ENCODE data around the gene CCNH.
A peak's percentile ranks its signal among the peaks of the same experiment; 100 is the strongest.

The CCNH gene

GRCh38 chr5:87403409-87403808, 9.3 kb downstream of the CCNH start:
- DNase-seq (ENCODE audit: low spot score), result no peak

- no peak for DNase-seq (ENCODE audit: low spot score)
Measured at GRCh38 chr5:87401626-87402025, 11.1 kb downstream of the CCNH start.

DNA sequence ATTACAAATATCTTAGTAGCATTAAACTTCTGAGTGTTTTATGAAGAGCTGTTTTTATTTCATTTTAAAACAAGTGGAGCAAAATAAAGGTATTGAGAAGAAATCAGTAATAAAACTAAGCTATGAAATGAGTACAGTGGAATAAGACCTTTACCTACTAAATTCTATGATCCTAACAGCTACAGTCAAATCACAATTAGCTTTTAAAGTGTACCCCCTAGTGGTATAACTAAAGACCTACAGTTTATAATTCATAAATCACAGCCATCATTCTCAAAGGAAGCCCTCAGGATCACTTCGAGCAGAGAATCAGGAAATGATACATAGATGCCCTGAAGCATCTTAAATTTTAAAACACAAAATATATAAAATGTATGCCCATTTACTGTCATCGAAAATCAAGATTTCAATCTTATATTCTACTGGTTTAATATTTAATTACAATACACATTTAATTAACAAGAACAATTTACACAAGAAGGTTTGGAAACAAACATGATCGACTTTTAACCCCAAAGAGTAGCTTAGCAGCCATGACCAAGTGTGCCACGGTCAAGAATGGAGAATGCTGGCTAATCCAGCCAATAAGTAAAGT, 12.3 kb downstream of the CCNH start:
- peak; percentile 60 for DNase-seq (ENCODE audit: low spot score)

- no peak for DNase-seq (ENCODE audit: low spot score)
Measured at GRCh38 chr5:87399720-87400119, 13.0 kb downstream of the CCNH start.

- no peak for DNase-seq (ENCODE audit: low spot score)
Measured at GRCh38 chr5:87398981-87399614, 13.6 kb downstream of the CCNH start.

DNA sequence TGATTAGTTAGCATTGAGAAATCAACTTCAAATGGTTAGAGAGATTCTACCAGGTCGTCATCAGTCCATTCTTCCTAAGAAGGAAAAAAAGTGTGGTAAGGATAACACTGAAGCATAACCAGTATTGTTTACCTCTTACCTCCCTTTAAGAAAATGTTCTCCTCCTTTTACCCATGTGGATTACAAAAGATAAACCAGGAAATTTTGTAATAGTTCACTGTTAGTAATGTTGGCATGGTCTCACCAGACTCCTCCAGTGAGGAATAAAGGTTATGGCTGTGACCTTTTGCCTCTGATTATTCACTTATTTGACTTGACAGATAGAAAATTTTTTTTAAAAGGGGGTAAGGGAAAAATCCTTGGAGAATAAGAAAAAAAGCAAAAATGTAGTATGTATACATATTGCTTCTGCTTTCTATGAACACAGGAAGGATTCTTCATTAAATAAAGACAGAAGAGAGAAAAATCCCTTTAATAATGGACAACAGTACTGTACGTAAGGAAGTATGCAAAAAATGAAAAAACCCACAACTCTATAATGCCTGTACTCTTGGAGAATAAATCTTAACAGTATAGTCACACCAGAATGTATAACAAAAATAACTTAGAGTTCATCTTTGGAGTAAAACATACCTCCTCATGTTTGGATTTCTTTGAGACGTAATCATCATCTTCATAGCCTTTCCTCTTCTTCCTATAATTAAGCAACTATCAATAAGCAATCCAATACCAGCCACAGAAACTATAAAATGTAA, 18.1 kb downstream of the CCNH start:
- DNase-seq (ENCODE audit: low spot score), result no peak

DNA sequence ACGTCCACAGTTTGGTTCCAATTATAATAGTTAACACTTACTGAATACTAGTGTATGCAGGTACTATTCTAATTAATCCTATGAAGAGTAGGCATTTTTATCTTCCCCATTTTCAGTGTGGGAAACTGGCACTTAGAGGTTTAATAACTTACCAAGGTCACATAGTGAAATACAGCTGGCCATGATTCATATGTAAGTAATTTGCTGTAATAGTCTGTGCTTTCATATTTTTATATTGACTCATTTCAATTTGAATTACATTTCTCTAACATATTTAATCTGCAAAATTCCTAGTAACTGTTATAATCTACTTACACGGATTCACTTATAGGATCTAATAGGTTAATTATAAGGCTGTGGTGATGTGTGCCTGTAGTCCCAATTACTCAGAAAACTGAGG, 19.4 kb downstream of the CCNH start:
- peak; percentile 9 for DNase-seq (ENCODE audit: low spot score)

DNA sequence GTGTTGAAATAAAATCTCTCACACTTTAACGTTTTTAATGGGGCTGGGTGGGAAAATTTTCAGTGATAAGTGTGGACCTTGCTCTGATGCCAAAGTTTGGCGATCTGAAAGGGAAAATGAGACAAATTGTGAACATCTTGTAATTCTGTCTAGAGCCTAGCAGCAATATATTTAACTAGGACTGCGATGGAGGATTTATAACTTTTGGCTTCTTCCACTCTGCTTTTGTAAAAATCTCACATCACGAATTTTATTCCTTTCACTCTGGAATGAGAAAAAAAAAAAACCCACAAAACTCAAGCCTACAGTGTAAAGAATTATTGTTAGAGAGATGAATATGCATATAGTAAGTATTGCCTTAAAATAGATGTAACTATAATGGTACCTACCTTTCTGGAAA, 19.9 kb downstream of the CCNH start:
- DNase-seq (ENCODE audit: low spot score), result no peak

GRCh38 chr5:87392170-87392569, 20.6 kb downstream of the CCNH start:
- no peak for DNase-seq (ENCODE audit: low spot score)

GRCh38 chr5:87390576-87391199, 22.0 kb downstream of the CCNH start:
- DNase-seq (ENCODE audit: low spot score), result no peak

- no peak for DNase-seq (ENCODE audit: low spot score)
Measured at GRCh38 chr5:87390075-87390474, 22.7 kb downstream of the CCNH start.

DNA sequence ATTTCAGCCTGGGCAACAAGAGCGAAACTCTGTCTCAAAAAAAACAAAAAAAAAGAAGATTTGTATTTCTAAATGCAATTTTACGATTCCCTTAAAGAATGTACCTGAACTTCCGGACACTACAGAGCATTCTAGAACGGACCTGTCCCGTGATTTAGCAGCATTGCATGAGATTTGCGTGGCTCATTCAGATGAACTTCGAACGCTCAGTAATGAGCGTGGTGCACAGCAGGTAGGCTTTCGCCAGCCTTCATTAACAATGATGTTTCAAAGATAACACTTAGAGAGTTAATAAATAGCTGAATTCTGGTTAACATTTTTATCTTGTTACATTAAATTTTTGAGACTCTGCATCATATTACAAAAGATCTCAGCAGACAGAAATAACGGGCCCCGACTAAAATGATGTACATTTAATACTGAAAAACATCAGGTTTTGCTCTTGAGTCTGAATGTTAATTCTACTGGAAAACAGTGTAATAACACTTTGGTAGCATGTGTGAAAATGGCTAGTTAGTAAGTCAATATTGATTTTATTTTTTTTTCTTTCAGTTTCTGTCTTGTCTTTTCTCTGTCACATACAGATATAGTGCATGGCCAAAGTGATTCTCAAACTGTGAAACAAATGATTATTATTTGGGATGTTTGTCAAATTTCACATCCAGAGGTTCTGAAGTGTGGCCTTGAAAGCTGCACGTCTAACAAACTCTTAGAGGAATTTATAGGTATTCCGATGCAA, 23.3 kb downstream of the CCNH start:
- DNase-seq (ENCODE audit: low spot score), result no peak

GRCh38 chr5:87388129-87388528, 24.6 kb downstream of the CCNH start:
- DNase-seq (ENCODE audit: low spot score), result no peak

DNA sequence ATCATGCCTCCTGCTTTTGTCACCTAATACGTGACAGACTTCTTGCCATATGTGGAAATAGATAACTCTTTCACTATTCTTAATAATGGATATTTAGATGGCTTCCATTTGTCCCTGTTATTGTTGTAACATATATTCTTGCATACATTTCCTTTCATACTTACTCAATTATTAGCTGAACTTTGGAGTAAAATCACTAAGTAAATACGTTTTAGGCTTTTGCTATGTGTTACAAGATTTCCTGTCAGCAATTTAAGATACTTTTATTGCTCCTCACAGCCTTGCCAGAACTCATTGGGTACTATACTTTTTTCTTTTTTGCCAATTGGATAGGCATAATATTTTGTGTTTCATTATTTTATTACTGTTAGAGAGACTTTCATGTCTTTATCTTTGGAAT, 26.9 kb downstream of the CCNH start:
- no peak for DNase-seq (ENCODE audit: low spot score)

DNA sequence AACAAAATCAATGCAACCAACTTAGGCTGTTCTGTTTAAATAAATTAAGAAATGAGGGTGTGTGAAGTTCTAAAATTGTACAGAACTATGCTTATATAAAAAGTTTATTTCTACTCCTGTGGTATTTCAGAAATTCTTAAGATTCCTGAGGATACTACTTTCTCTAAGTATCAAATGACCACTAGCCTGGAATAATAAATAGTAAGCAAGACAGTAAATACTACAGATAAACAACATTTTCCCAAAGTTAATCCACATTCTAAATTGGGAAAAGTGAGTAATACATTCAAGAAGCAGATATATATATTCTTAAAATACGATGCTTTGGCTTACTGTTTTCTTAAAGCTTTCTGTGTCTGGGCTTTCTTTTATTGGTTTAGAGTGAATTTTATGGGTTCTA, 29.5 kb downstream of the CCNH start:
- DNase-seq (ENCODE audit: low spot score), result no peak

GRCh38 chr5:87382224-87382623, 30.5 kb downstream of the CCNH start:
- no peak for DNase-seq (ENCODE audit: low spot score)

- DNase-seq (ENCODE audit: low spot score), result no peak
Measured at GRCh38 chr5:87372705-87373104, 40.0 kb downstream of the CCNH start.

- DNase-seq (ENCODE audit: low spot score), result no peak
Measured at GRCh38 chr5:87369431-87369830, 43.3 kb downstream of the CCNH start.

GRCh38 chr5:87368601-87369000, 44.1 kb downstream of the CCNH start:
- no peak for DNase-seq (ENCODE audit: low spot score)

DNA sequence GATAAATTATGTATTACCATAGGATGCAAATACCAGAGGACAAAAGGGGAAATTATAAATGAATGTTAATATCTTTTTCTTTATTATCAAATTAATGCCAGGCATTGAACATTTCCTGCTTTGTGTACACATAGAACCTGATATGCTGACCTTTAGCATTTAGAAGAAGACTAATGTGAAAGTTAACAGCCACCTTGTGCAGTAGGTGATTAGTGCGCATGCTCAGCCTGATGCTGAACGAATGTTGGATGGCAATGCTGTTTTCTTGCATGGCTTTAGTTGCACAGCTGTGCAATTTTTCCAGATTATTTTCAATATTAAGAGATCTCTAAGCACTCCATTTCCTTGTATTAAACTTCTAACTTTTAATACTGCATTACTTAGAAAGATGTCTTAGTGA, 45.5 kb downstream of the CCNH start:
- DNase-seq (ENCODE audit: low spot score), result no peak

GRCh38 chr5:87361536-87362213, 51.1 kb downstream of the CCNH start:
- no peak for DNase-seq (ENCODE audit: low spot score)

DNA sequence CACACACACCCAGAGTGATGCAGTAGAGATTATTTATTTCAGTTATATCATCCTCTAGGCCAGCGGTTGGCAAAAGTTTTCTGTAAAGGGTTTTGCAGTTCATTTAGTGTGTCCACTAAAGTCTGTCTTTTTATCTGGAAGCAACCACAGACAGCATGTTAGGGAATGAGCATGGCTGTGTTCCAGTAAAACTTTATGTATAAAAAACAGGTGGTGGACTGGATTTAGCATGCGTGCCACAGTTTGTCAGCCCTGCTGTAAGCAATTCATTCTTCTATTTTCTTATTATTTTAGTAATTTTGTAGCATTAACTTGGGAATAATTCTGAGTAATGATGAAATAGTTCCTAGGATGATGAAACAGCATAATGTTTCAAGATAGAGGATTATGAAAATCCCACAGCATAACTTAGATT, 51.7 kb downstream of the CCNH start:
- DNase-seq (ENCODE audit: low spot score), result no peak

All from LoVo (cell line).